GM12891 (cell line): ENCODE data around the gene TMEM86A.

ENCODE experiments used
- PAX5 ChIP-seq: IDR thresholded peaks from 2 replicates; pipeline ENCODE4 v1.6.1; 2011; ENCODE audit warnings: low read length, moderate library complexity, mild to moderate bottlenecking; ENCODE audit not compliant: insufficient read depth, severe bottlenecking
- POLR2AphosphoS5 ChIP-seq: IDR thresholded peaks from 2 replicates; pipeline ENCODE4 v1.6.1; 2011; ENCODE audit warnings: low read depth, low read length, control low read depth
- TAF1 ChIP-seq: IDR thresholded peaks from 2 replicates; pipeline ENCODE4 v1.6.1; 2011; ENCODE audit warnings: low read depth, low read length, control low read depth

- TF ChIP-seq POLR2AphosphoS5 (no peak), TAF1 (no peak), PAX5 (no peak)
Measured at GRCh38 chr11:18754308-18754707, 55.7 kb downstream of the TMEM86A start.
